ENCODE measurements around the gene TACC2. TPM values are rescaled to one million over a fixed set of nuclear protein-coding genes. Genes with fewer than 3 reads are reported as not detected.

The TACC2 gene
- total RNA-seq, 1 donor from 2014 or later = 349 TPM

DNA sequence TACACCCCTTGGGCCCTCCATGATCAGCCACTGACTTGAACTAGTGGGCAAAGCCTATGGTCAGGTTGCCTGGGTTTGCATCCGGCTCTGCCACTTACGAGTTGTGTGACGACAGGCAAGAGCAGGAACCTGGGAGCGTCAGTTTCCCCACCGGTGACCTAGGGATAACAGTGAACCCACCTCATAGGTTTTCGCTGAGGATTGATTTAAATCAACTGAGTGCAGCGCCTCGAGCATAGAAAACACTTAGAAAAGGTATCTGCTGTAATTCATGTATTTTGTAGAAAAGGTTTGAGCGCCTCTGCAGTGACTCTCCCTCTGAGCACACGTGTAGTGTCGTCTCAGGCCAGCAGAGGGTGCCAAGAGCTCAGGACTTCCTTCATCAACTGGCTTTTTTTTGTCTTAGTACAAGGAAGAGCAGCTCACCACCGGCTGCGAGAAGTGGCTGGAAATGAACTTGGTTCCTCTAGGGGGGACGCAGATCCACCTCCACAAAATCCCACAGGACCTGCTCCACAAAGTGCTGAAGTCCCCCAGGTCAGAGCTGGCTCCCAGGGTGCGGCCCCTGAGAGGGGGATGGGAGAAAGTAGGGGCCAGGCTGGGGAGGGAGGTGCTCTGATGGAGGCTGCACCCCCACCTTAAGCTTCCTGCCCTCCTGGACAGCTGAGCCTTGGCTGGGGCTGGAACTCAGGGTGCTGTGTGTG is 309.8 kb downstream of the TACC2 start:
- peak; percentile 75 for DNase-seq
- peak; percentile 94 for ATAC-seq (ENCODE audit: poor library complexity)
- intact Hi-C loops (cut with DNase I) = loop anchor here (2.0 to 5.0 kb wide), 2 partner anchors 136 to 269 kb away; no protein-coding TSS in a partner anchor

DNA sequence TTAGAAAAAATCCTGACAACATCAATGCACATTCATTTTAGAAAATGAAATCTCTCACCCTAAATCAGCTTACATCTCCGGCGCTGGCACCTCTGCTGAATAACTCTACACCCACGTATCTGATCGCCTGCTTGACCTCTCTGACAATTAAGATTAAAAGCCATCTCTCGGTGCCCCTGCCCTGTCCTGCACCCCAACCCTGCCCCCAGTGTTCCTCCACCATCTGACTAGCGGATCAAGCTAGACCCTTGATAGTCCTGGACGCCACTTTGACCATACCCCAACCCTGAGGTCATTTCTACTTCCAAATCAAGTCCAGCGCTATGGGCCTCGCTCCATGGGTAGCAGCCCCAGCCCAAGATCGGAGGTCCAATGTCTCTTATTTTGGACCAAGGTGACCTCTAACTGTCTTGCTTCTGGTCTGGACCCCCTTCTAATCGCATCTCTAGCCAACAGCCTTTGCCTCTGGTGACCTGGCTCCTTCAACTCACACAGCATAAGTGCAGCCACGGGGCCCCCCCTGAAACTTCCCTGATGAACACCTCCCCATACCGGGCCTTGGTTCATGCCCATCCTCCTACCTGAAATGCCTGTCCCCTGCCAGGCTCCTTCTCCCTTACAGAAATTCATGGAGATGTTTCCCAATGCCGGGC is 310.6 kb downstream of the TACC2 start:
- no peak for DNase-seq
- ATAC-seq (ENCODE audit: poor library complexity) = no peak
- intact Hi-C loops (cut with DNase I) = loop anchor here (2.0 to 5.0 kb wide), 4 partner anchors 38 to 268 kb away; no protein-coding TSS in a partner anchor

DNA sequence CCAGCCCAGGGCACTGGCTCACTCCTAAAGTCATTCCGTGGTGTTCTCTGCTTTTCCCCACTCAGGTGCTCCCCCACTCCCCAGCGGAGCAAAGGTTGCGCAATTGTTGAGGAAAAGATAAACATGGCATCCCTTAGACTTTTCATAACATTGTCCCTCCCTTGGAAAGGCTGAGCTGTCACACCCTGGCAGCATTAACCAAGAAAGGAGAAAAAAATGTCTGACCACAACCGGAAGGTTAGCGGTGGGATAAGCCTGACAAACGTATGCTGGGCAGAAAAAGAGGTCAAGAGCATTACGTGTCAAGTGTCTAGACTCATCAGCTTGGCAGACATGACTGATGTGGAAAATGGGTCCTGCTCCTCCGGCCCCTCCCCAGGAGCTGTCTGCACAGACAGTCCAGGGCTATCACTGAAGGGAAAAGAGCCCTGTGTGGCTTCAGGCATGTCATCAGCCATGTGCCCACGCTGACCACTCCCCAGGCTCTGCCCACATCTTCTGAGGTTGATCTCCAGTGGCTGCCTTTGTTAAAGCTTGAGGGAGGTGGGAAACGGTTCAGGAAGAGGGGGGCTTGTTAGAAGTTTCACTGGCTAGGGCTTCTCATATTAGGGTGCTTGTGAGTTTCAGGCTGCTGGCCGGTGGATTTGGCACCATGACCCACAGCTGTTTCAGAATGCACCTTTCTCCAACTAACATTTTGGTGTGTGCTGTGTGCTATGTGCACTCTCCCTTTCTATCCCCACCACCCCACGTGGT is 312.3 kb downstream of the TACC2 start:
- intact Hi-C loops (cut with DNase I) = loop anchor here (5.0 kb wide), 2 partner anchors 36 to 256 kb away; no protein-coding TSS in a partner anchor
- ATAC-seq (ENCODE audit: poor library complexity) = no peak
- no peak for DNase-seq

DNA sequence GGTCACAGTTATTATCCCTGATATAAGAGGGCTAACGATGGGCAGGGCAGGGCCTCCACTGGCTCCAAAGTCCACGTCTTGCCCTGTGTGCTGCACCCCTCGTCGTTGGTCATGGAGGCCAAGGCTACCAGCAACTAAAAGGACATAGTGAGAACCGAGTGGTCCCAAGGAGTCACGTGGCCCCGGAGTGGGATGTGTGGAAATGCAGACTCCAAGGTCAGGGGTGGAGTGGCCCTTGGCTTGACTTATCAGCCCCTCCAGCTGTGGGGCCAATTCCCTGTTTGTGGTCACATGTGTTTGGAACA is 312.8 kb downstream of the TACC2 start:
- intact Hi-C loops (cut with DNase I) = loop anchor here (5.0 kb wide), 2 partner anchors 36 to 256 kb away; no protein-coding TSS in a partner anchor
- ATAC-seq (ENCODE audit: poor library complexity) (no peak), DNase-seq (no peak)

DNA sequence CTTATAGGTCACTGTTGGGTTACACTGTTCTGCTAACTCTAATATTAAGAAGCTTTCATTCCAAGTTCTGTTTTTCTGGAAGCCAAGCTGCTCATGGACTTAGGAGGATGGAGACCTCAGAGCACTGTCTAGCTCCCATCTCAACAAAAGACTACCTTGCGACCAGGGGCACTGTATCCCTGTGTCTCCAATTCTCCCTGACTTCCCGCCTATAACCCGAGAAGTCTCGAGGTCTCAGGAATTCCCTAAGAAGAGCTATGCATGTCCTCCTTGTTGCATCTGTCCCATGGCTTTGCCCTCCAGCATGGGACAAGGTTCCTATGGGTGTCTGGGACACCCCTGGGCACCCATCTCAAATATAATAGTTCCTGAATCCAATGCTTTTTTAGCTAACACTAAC is 313.4 kb downstream of the TACC2 start:
- intact Hi-C loops (cut with DNase I) = loop anchor here (5.0 kb wide), 2 partner anchors 35 to 255 kb away; no protein-coding TSS in a partner anchor
- no peak for ATAC-seq (ENCODE audit: poor library complexity)
- DNase-seq = no peak

DNA sequence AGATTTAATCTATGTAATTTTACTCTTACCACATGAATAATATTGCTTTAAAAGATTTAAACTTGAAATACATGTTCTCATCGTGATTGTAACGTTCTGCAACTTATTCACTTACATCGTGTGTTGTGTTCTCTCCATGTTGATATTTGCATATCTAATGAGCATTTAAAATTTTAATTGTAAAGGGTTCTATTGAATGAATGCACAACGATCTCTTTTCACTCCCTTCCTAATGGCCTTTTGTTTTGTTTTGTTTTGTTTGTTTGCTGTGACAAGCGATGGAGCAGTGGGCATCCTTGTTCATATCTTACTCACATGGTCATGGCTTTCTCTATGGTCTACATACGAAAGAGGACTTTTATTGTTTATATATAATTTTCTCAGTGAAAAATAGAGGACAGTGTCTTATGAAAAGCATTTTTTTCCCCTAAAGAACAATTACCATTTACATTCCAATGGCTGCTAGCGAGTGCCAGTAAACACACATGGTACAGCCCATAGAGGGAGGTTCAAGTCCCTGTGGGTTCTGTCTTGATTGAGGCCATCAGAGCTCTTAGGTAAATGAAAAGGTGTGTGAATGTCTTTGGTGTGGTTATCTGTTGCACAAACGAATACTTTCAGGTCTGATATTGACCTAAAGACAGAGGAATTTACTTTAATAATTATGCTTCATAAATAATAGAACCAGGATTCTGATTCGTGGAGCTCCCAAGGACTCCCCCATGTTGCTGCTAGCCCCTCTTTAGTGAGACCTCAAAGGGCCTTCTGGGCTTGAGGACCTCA is 314.5 kb downstream of the TACC2 start:
- DNase-seq (no peak), ATAC-seq (ENCODE audit: poor library complexity) (no peak)
- intact Hi-C loops (cut with DNase I) = loop anchor here (5.0 kb wide), 2 partner anchors 34 to 254 kb away; no protein-coding TSS in a partner anchor

Other genes starting within 250 kb of the TACC2 start
- gene ATE1, start 61.1 kb upstream of the TACC2 start, total RNA-seq = 34.6 TPM
- gene NSMCE4A, start 13.9 kb upstream of the TACC2 start, total RNA-seq = 23.7 TPM

All from Right ventricle myocardium superior (tissue), 1 donor.